ENCODE data around the gene ITGA6. TPM values are rescaled to one million over a fixed set of nuclear protein-coding genes. Genes with fewer than 3 reads are reported as not detected.

Gene ITGA6
- total RNA-seq, 1 donor from 2014 or later = 40.7 TPM

DNA sequence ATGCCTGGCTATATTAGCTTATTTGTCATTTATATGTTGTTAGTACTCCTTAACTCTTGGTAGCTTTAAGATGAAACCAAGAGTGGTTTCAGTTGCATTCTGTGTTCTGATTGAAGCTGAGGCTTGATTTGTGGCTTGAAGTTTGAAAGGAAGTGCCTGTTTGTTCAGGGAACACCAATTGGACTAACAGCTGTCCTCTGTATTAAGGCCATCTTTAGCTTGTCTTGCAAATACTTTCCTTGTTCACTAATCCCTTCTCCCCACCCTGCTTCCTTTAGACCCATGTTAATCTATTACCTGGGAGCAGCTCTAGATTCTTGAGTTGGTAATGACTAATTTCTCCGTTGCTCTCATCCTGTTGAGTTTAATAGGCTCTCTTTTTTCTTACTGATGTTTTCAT lies 13.4 kb downstream of the ITGA6 start:
- DNase-seq (ENCODE audit: low spot score in 2 of 2) = no peak
- Histone ChIP-seq H3K4me3 (no peak overlapping the region), H3K9me3 (no peaks in the 10 kb centered on the region), H3K27me3 (no peaks in the 10 kb centered on the region), H3K27ac (no peak overlapping the region), H3K36me3 (no peaks in the 10 kb centered on the region), H3K4me1 (no peaks in the 10 kb centered on the region)
- TF ChIP-seq, protein P1, sequence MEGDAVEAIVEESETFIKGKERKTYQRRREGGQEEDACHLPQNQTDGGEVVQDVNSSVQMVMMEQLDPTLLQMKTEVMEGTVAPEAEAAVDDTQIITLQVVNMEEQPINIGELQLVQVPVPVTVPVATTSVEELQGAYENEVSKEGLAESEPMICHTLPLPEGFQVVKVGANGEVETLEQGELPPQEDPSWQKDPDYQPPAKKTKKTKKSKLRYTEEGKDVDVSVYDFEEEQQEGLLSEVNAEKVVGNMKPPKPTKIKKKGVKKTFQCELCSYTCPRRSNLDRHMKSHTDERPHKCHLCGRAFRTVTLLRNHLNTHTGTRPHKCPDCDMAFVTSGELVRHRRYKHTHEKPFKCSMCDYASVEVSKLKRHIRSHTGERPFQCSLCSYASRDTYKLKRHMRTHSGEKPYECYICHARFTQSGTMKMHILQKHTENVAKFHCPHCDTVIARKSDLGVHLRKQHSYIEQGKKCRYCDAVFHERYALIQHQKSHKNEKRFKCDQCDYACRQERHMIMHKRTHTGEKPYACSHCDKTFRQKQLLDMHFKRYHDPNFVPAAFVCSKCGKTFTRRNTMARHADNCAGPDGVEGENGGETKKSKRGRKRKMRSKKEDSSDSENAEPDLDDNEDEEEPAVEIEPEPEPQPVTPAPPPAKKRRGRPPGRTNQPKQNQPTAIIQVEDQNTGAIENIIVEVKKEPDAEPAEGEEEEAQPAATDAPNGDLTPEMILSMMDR (IDR thresholded peaks at IDR 0.05) = no peak
- intact Hi-C loops (cut with DNase I) = no loop called here

DNA sequence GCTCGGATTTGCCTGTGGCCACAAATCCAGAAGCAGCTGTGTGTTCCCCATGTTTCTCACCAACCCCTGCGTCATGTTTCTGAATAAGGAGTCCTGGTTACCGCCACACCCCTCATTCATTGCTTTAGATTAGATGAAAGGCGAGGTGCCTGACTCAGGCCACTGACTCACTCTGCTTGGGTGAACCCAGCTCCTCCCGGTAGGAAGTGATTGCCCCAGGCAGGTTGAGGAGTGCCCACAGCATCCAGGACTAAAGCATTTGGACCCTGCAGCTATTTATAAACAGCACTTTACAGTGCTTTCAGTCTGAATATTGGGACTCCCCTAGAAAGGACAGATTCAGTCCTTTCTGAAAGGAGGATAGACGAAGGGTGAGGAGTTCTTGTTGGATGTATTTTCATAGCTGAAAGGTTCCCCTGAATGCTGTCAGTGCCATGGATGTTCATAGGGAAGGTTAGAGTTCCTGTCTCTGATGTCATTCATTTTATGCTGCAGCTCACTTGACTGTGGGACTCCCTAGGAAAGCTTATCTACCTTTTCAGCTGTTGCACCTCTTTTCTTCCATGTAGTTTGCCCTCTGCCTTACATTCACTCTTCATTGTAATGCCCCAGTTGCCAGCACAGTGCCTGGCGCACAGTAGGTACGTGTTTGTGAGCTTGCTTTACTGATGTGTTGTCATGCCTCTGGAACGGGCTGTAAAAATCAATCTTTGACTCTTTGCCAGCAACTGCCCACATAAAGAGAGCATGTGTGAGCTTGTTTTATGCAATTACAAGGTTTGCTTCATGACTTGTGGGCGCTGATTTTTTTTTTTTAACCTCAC lies 14.9 kb downstream of the ITGA6 start:
- Histone ChIP-seq H3K27me3 (no peaks in the 10 kb centered on the region), H3K27ac (no peak overlapping the region), H3K9me3 (no peaks in the 10 kb centered on the region), H3K4me1 (no peaks in the 10 kb centered on the region), H3K36me3 (no peaks in the 10 kb centered on the region), H3K4me3 (no peak overlapping the region)
- no peak for DNase-seq (ENCODE audit: low spot score in 2 of 2)
- intact Hi-C loops (cut with DNase I) = no loop called here
- TF ChIP-seq, protein P1 (IDR thresholded peaks at IDR 0.05) = no peak

DNA sequence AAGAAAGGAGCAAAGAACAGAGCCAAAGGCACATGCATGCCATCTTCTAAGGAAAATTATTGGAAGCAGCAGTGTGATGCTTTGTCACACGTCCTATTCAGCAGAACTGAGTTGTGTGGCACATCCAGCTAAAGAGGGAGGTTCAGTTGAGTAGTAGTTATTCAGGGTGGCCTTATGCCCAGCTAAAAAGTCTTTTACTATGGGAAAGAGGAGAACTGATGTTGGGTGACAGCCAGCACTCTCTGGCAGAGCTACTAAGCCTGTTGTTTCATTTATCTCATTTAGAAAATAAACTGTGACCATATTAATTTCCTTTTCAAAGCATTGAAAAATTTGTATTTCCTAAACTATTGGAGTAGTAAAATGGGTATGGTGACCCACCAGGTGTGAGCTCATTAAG lies 18.5 kb downstream of the ITGA6 start:
- intact Hi-C loops (cut with DNase I) = no loop called here
- TF ChIP-seq, protein P1 (IDR thresholded peaks at IDR 0.05) = no peak
- no peaks in the 10 kb centered on the region for H3K36me3 ChIP-seq
- no peaks in the 10 kb centered on the region for H3K4me1 ChIP-seq
- H3K27me3 ChIP-seq = no peaks in the 10 kb centered on the region
- H3K4me3 ChIP-seq = no peak overlapping the region
- H3K9me3 ChIP-seq = no peaks in the 10 kb centered on the region
- no peak overlapping the region for H3K27ac ChIP-seq
- DNase-seq (ENCODE audit: low spot score in 2 of 2) = no peak

DNA sequence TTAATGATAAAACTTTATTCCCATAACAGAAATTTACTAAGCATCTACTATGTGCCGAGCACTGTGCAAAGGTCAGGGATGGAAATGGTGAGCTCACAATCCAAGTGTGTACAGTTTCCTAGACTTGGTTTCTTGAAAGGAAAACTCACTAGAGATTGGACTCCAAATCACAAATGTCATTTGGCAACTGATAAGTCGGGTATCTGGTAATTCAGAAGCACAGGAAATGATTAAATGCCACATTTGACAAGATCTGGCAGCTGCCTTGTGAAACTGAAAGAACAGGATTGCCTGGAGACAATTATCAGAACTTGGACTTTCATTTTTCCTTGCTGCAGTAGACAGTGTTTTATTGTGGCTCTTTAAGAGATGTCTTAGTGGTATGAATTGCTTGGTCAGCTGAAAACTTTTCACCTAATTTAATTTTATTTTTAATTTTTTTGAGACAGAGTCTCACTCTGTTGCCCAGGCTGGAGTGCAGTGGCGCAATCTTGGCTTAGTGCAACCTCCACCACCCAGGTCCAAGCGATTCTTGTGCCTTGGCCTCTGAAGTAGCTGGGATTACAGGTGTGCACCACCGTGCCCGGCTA lies 19.2 kb downstream of the ITGA6 start:
- Histone ChIP-seq H3K27ac (no peak overlapping the region), H3K9me3 (no peaks in the 10 kb centered on the region), H3K4me1 (no peaks in the 10 kb centered on the region), H3K27me3 (no peaks in the 10 kb centered on the region), H3K36me3 (no peaks in the 10 kb centered on the region), H3K4me3 (no peak overlapping the region)
- TF ChIP-seq, protein P1 (IDR thresholded peaks at IDR 0.05) = no peak
- intact Hi-C loops (cut with DNase I) = no loop called here
- DNase-seq (ENCODE audit: low spot score in 2 of 2) = no peak

DNA sequence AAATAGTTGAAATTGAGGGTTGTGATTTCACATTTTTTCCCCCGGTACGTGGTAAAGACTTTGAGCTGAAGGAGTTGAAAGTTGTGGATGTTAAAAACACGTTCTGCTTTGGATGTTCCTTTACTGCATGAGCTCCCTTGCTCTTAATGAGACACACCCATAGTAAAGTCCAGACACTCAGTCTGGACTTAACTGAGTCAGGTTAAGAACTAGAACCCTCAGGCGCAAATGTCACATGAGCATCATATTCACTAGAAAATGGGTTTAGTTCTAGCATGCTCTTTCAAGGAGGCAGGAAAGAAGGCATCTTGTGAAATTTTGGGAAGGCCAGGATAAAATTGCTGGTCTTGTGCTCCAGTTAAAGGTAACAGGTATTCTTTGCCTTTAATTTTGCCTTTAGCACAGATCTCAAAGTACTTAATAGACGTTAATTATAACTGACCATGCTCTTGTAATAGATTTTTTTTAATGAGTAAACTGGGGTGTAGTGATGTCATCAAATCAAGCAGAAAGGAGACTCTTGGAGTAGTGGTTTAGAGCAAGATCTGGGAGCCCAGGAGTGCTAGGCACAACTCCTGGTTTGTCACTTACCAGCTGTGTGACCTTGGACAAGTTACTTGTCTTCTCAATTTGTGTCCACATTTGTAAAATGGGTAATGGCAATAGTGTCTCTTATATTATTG lies 20.6 kb downstream of the ITGA6 start:
- DNase-seq (ENCODE audit: low spot score in 2 of 2) = no peak
- Histone ChIP-seq H3K9me3 (no peaks in the 10 kb centered on the region), H3K36me3 (no peaks in the 10 kb centered on the region), H3K27ac (no peak overlapping the region), H3K27me3 (no peaks in the 10 kb centered on the region), H3K4me3 (no peak overlapping the region), H3K4me1 (no peaks in the 10 kb centered on the region)
- intact Hi-C loops (cut with DNase I) = no loop called here
- TF ChIP-seq, protein P1 (IDR thresholded peaks at IDR 0.05) = no peak

Measured in ascending aorta (tissue), 2 donors.